ENCODE measurements around the gene SAPCD2. TPM values are rescaled to one million over a fixed set of nuclear protein-coding genes. Genes with fewer than 3 reads are reported as not detected.
A peak's percentile ranks its signal among the peaks of the same experiment; 100 is the strongest.

Gene SAPCD2
- total and polyA plus RNA-seq, 9 of the 15 experiments (the other 6 are each of a cell fraction or from before 2014, with no cell fraction given): 3.4 to 91.8 (median 18.8) TPM

- TF ChIP-seq EGR1 (conservative IDR thresholded peaks at IDR 0.05) (no peak), NCOR1 (IDR thresholded peaks at IDR 0.05) (no peak), SRF (CRISPR knock-in tag; IDR thresholded peaks at IDR 0.05) (no peak), ILK (tag; IDR thresholded peaks at IDR 0.05; ENCODE audit: borderline replicate concordance, low read depth) (no peak), NFATC3 (IDR thresholded peaks at IDR 0.05) (no peak), POLR2A (conservative IDR thresholded peaks at IDR 0.05) (peak; percentile 54), MITF (IDR thresholded peaks at IDR 0.05) (peak; percentile 35; the same call in 1 of the 2 replicates), ERF (CRISPR knock-in tag; IDR thresholded peaks at IDR 0.05) (0 out of 2 replicates have a peak, but pooled peaks have one; percentile 43), ZNF511 (CRISPR knock-in tag; IDR thresholded peaks at IDR 0.05) (peak; percentile 76; the same call in 1 of the 2 replicates), HDGF (IDR thresholded peaks at IDR 0.05) (no peak), FOXJ3 (CRISPR knock-in tag; IDR thresholded peaks at IDR 0.05) (no peak)
- TF ChIP-seq, protein P1, sequence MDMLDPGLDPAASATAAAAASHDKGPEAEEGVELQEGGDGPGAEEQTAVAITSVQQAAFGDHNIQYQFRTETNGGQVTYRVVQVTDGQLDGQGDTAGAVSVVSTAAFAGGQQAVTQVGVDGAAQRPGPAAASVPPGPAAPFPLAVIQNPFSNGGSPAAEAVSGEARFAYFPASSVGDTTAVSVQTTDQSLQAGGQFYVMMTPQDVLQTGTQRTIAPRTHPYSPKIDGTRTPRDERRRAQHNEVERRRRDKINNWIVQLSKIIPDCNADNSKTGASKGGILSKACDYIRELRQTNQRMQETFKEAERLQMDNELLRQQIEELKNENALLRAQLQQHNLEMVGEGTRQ (CRISPR knock-in tag; IDR thresholded peaks at IDR 0.05): peak; percentile 91
- TF ChIP-seq, protein P2, sequence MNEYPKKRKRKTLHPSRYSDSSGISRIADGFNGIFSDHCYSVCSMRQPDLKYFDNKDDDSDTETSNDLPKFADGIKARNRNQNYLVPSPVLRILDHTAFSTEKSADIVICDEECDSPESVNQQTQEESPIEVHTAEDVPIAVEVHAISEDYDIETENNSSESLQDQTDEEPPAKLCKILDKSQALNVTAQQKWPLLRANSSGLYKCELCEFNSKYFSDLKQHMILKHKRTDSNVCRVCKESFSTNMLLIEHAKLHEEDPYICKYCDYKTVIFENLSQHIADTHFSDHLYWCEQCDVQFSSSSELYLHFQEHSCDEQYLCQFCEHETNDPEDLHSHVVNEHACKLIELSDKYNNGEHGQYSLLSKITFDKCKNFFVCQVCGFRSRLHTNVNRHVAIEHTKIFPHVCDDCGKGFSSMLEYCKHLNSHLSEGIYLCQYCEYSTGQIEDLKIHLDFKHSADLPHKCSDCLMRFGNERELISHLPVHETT (CRISPR knock-in tag; conservative IDR thresholded peaks at IDR 0.05 in 1 of 2, IDR thresholded peaks at IDR 0.05 in 1 of 2): 0 out of 4 replicates have a peak, but pooled peaks of 1 of the 2 experiments have one; percentile 39
- TF ChIP-seq, protein P3, sequence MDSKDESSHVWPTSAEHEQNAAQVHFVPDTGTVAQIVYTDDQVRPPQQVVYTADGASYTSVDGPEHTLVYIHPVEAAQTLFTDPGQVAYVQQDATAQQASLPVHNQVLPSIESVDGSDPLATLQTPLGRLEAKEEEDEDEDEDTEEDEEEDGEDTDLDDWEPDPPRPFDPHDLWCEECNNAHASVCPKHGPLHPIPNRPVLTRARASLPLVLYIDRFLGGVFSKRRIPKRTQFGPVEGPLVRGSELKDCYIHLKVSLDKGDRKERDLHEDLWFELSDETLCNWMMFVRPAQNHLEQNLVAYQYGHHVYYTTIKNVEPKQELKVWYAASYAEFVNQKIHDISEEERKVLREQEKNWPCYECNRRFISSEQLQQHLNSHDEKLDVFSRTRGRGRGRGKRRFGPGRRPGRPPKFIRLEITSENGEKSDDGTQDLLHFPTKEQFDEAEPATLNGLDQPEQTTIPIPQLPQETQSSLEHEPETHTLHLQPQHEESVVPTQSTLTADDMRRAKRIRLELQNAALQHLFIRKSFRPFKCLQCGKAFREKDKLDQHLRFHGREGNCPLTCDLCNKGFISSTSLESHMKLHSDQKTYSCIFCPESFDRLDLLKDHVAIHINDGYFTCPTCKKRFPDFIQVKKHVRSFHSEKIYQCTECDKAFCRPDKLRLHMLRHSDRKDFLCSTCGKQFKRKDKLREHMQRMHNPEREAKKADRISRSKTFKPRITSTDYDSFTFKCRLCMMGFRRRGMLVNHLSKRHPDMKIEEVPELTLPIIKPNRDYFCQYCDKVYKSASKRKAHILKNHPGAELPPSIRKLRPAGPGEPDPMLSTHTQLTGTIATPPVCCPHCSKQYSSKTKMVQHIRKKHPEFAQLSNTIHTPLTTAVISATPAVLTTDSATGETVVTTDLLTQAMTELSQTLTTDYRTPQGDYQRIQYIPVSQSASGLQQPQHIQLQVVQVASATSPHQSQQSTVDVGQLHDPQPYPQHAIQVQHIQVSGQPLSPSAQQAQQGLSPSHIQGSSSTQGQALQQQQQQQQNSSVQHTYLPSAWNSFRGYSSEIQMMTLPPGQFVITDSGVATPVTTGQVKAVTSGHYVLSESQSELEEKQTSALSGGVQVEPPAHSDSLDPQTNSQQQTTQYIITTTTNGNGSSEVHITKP (IDR thresholded peaks at IDR 0.05; ENCODE audit: partially characterized antibody): no peak
- TF ChIP-seq, protein P4, sequence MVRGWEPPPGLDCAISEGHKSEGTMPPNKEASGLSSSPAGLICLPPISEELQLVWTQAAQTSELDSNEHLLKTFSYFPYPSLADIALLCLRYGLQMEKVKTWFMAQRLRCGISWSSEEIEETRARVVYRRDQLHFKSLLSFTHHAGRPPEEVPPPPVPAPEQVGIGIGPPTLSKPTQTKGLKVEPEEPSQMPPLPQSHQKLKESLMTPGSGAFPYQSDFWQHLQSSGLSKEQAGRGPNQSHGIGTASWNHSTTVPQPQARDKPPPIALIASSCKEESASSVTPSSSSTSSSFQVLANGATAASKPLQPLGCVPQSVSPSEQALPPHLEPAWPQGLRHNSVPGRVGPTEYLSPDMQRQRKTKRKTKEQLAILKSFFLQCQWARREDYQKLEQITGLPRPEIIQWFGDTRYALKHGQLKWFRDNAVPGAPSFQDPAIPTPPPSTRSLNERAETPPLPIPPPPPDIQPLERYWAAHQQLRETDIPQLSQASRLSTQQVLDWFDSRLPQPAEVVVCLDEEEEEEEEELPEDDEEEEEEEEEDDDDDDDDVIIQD (CRISPR knock-in tag; IDR thresholded peaks at IDR 0.05): no peak
These were observed 44.4 kb upstream of the SAPCD2 start, which contains the start of gene DPP7 (continued) for GRCh38 chr9:137114613-137115393.

Data from K562 (cell line).